ENCODE data around the gene GGACT. TPM values are rescaled to one million over a fixed set of nuclear protein-coding genes. Genes with fewer than 3 reads are reported as not detected.
A peak's percentile ranks its signal among the peaks of the same experiment; 100 is the strongest.

The GGACT gene
- total and polyA plus RNA-seq, 12 donors: 1.8 to 16.0 (median 10.2) TPM

GRCh38 chr13:100594731-100595130 lies 6.1 kb upstream of the GGACT start:
- H3K36me3 ChIP-seq (replicated peaks in 1 of 2): no peaks in the 10 kb centered on the region
- peak overlapping the region in 2 of 5 donors; percentile 9 to 13 for H3K27ac ChIP-seq
- peak in 2 of 7 donors; percentile 26 to 37 for DNase-seq
- peaks cover 0 to 7% of the 10 kb centered on the region in 2 donors for H3K4me1 ChIP-seq (replicated peaks in 1 of 2)
- TF ChIP-seq POLR2A (IDR thresholded peaks at IDR 0.05): no peak
- peak in 3 of 6 experiments; percentile 4 to 30 (median 12) for TF ChIP-seq CTCF (IDR thresholded peaks at IDR 0.05)
- H3K9me3 ChIP-seq (replicated peaks in 1 of 3): no peaks in the 10 kb centered on the region
- WGBS, 4 donors: 44 to 64% (median 53%) methylated on average over 4 of the region's 4 CpGs
- H3K4me3 ChIP-seq: no peak overlapping the region
- intact Hi-C loops (cut with DNase I): no loop called here
- no peaks in the 10 kb centered on the region for H3K27me3 ChIP-seq

- H3K27me3 ChIP-seq: no peaks in the 10 kb centered on the region
- intact Hi-C loops (cut with DNase I): no loop called here
- DNase-seq: peak; percentile 33 to 84 (median 70)
- TF ChIP-seq CTCF (IDR thresholded peaks at IDR 0.05): no peak
- TF ChIP-seq POLR2A (IDR thresholded peaks at IDR 0.05): no peak
- H3K27ac ChIP-seq: peak overlapping the region in 2 of 5 donors; percentile 13 to 68
- H3K9me3 ChIP-seq (replicated peaks in 1 of 3): no peaks in the 10 kb centered on the region
- H3K4me3 ChIP-seq: no peak overlapping the region
- peaks cover 0 to 7% of the 10 kb centered on the region in 2 donors for H3K4me1 ChIP-seq (replicated peaks in 1 of 2)
- no peaks in the 10 kb centered on the region for H3K36me3 ChIP-seq (replicated peaks in 1 of 2)
- WGBS, 4 donors: 34 to 48% (median 39%) methylated on average over 8 to 9 of the region's 9 CpGs
These were observed 5.7 kb upstream of the GGACT start for GRCh38 chr13:100594255-100594654.

- intact Hi-C loops (cut with DNase I): no loop called here
- no peak for DNase-seq
- TF ChIP-seq CTCF (IDR thresholded peaks at IDR 0.05): no peak
- no peak for TF ChIP-seq POLR2A (IDR thresholded peaks at IDR 0.05)
- 72 to 80% (median 74%) methylated on average over 6 of the region's 6 CpGs for WGBS, 4 donors
- H3K9me3 ChIP-seq (replicated peaks in 1 of 3): no peaks in the 10 kb centered on the region
- H3K4me1 ChIP-seq (replicated peaks in 1 of 2): peaks cover 0 to 14% of the 10 kb centered on the region in 2 donors
- peak overlapping the region in 1 of 4 donors; percentile 82 for H3K4me3 ChIP-seq
- no peak overlapping the region for H3K27ac ChIP-seq
- H3K36me3 ChIP-seq (replicated peaks in 1 of 2): no peaks in the 10 kb centered on the region
- no peaks in the 10 kb centered on the region for H3K27me3 ChIP-seq
These were observed 663 bp upstream of the GGACT start for GRCh38 chr13:100589178-100589725.

GRCh38 chr13:100584896-100585295 lies 3.7 kb downstream of the GGACT start:
- Histone ChIP-seq H3K27me3 (no peaks in the 10 kb centered on the region), H3K4me3 (no peak overlapping the region), H3K27ac (no peak overlapping the region), H3K36me3 (replicated peaks in 1 of 2) (no peaks in the 10 kb centered on the region), H3K9me3 (replicated peaks in 1 of 3) (no peaks in the 10 kb centered on the region), H3K4me1 (replicated peaks in 1 of 2) (peaks cover 0 to 9% of the 10 kb centered on the region in 2 donors)
- 89 to 96% (median 92%) methylated on average over 5 of the region's 5 CpGs for WGBS, 4 donors
- intact Hi-C loops (cut with DNase I): no loop called here
- TF ChIP-seq POLR2A (IDR thresholded peaks at IDR 0.05) (no peak), CTCF (IDR thresholded peaks at IDR 0.05) (no peak)
- no peak for DNase-seq

Measured in adrenal gland (tissue), 12 donors.